GM12878 (cell line): ENCODE results near the gene KCNK7. TPM values are rescaled to one million over a fixed set of nuclear protein-coding genes. Genes with fewer than 3 reads are reported as not detected.

Experiments used
- ATAC-seq: fragments of 200-7000 bp; cut with Tn5 transposase; 3 replicates; pipeline ENCODE4 v1.9.1; 2020; ENCODE audit warnings: mild to moderate bottlenecking, moderate library complexity
- BruUV-seq: library from RNA; stranded (reverse); fragments of 400-500 nt; replicated peaks from 2 replicates; lab custom pipeline; 2021; lab: Mats Ljungman, UMichigan
- CTCF ChIA-PET: fragments of 300-600 bp; sonication (Branson Sonifier 250); formaldehyde crosslinking; extraction: SDS; loops from one replicate; lab custom pipeline; 2021; ENCODE audit warnings: inconsistent platforms; lab: Yijun Ruan, JAX
- POLR2A ChIA-PET: fragments of 350-600 bp; formaldehyde crosslinking; extraction: SDS; loops from one replicate; lab custom pipeline; 2021; ENCODE audit warnings: inconsistent platforms; lab: Charles Lee
- RAD21 ChIA-PET: fragments of 300-600 bp; sonication (Branson Sonifier 250); formaldehyde crosslinking; loops from one replicate; lab custom pipeline; 2023; ENCODE audit warnings: antibody characterized with exemption; ENCODE audit not compliant: unreplicated experiment; lab: Charles Lee
- SMC1A ChIA-PET: fragments of 300-600 bp; sonication (Branson Sonifier 250); formaldehyde crosslinking; loops from one replicate; lab custom pipeline; 2023; ENCODE audit not compliant: unreplicated experiment, uncharacterized antibody; lab: Charles Lee
- DNase-seq: peaks from one replicate; pipeline ENCODE4 v3.0.0-alpha.2; 2011; ENCODE audit warnings: low read depth, low spot score
- FAIRE-seq: peaks from 3 replicates; lab custom pipeline; 2011; peaks lifted over from hg19 to GRCh38; lab: Jason Lieb, UNC
- H2AFZ ChIP-seq: 2 replicates; pipeline ENCODE4 v1.6.0; 2011; ENCODE audit warnings: low read depth, low read length, control low read depth; ENCODE audit not compliant: control insufficient read depth
- H3K27ac ChIP-seq: 2 replicates; pipeline ENCODE4 v1.5.1; 2011; ENCODE audit warnings: control low read depth; ENCODE audit not compliant: control insufficient read depth, insufficient read depth
- H3K27me3 ChIP-seq, 2 experiments: replicated peaks in 1 of 2; 2 replicates each; pipeline versions ENCODE4 v1.6.0 to v1.6.1; 2011; ENCODE audit warnings: low read length in 1 of 2; ENCODE audit not compliant: control insufficient read depth in 2 of 2, insufficient read depth in 2 of 2
- H3K36me3 ChIP-seq, 2 experiments: 2 replicates each; pipeline ENCODE4 v1.5.1; 2011; ENCODE audit warnings: low read length in 1 of 2; ENCODE audit not compliant: control insufficient read depth in 2 of 2, insufficient read depth in 2 of 2
- H3K4me1 ChIP-seq: 2 replicates; pipeline ENCODE4 v1.6.1; 2011; ENCODE audit warnings: mild to moderate bottlenecking, low read length, moderate library complexity, mixed read lengths; ENCODE audit not compliant: control insufficient read depth, insufficient read depth
- H3K4me2 ChIP-seq: 2 replicates; pipeline ENCODE4 v1.6.0; 2011; ENCODE audit warnings: control low read depth; ENCODE audit not compliant: control insufficient read depth, insufficient read depth
- H3K4me3 ChIP-seq: fragments of 200-600 bp; sonication (generic); 2 replicates; pipeline ENCODE4 v1.5.1; 2016
- H3K79me2 ChIP-seq: 2 replicates; pipeline ENCODE4 v1.6.0; 2011; ENCODE audit warnings: low read length; ENCODE audit not compliant: control insufficient read depth, insufficient read depth
- H3K9ac ChIP-seq: 2 replicates; pipeline ENCODE4 v1.8.0; 2011; ENCODE audit warnings: low read length, control low read depth, mixed read lengths; ENCODE audit not compliant: control insufficient read depth, insufficient read depth
- H3K9me3 ChIP-seq: replicated peaks from 3 replicates; pipeline ENCODE4 v1.5.1; 2011; ENCODE audit warnings: mild to moderate bottlenecking, low read length; ENCODE audit not compliant: control insufficient read depth, insufficient read depth
- H4K20me1 ChIP-seq: 2 replicates; pipeline ENCODE4 v1.6.0; 2011; ENCODE audit not compliant: control insufficient read depth, insufficient read depth
- BCL11A ChIP-seq: IDR thresholded peaks from 2 replicates; pipeline ENCODE4 v1.6.1; 2011; ENCODE audit warnings: low read depth, low read length
- BCL3 ChIP-seq: IDR thresholded peaks from 2 replicates; pipeline ENCODE4 v1.6.1; 2011; ENCODE audit warnings: borderline replicate concordance, low read depth, mild to moderate bottlenecking, moderate library complexity, low read length; ENCODE audit not compliant: insufficient read depth, poor library complexity, severe bottlenecking
- CBFB ChIP-seq: IDR thresholded peaks from 2 replicates; pipeline ENCODE4 v1.6.1; 2016; ENCODE audit warnings: antibody characterized with exemption, low read depth
- E4F1 ChIP-seq: fragments of 450-650 bp; IDR thresholded peaks from 2 replicates; pipeline ENCODE4 v1.6.1; 2018; ENCODE audit warnings: borderline replicate concordance, mild to moderate bottlenecking; ENCODE audit not compliant: partially characterized antibody
- HDAC2 ChIP-seq: fragments of 200-600 bp; sonication (generic); IDR thresholded peaks from 2 replicates; pipeline ENCODE4 v1.6.1; 2017
- HDAC6 ChIP-seq: fragments of 200-600 bp; sonication (generic); IDR thresholded peaks from one replicate; pipeline ENCODE4 v1.8.0; 2017; ENCODE audit warnings: antibody characterized with exemption; ENCODE audit not compliant: unreplicated experiment
- JUNB ChIP-seq: IDR thresholded peaks from 2 replicates; pipeline ENCODE4 v1.6.1; 2016; ENCODE audit warnings: antibody characterized with exemption, mild to moderate bottlenecking
- LARP7 ChIP-seq: fragments of 450-650 bp; IDR thresholded peaks from 2 replicates; pipeline ENCODE4 v1.6.1; 2017; ENCODE audit warnings: mild to moderate bottlenecking
- MTA2 ChIP-seq: fragments of 450-650 bp; IDR thresholded peaks from 2 replicates; pipeline ENCODE4 v1.6.1; 2016; ENCODE audit warnings: low read depth, mild to moderate bottlenecking, moderate library complexity
- NFIC ChIP-seq: IDR thresholded peaks from 2 replicates; pipeline ENCODE4 v1.6.1; 2012; ENCODE audit warnings: low read depth, mild to moderate bottlenecking, inconsistent platforms, low read length, moderate library complexity
- NR2C2 ChIP-seq: IDR thresholded peaks from 2 replicates; pipeline ENCODE4 v1.6.1; 2011; ENCODE audit warnings: borderline replicate concordance, low read depth; ENCODE audit not compliant: control insufficient read depth, insufficient read length
- TCF3 ChIP-seq: IDR thresholded peaks from 2 replicates; pipeline ENCODE4 v1.6.1; 2012; ENCODE audit warnings: low read depth, mild to moderate bottlenecking, low read length, borderline replicate concordance; ENCODE audit not compliant: insufficient read depth
- WGBS: methylation state at CpG from one replicate; pipeline ENCODE4 v1.1.6; 2016; ENCODE audit warnings: low lambda C conversion rate; ENCODE audit not compliant: insufficient replicate concordance, insufficient coverage; ENCODE audit errors: missing lambda C conversion rate; 5-methylcytosine and 5-hydroxymethylcytosine counted together
- in situ Hi-C: fragments of 300-500 bp; cut with MboI; formaldehyde crosslinking; loops from 9 replicates; pipeline ENCODE4 v1.14.3; 2018; ENCODE audit warnings: mixed read lengths
- intact Hi-C: fragments of 100-400 bp; cut with micrococcal nuclease; formaldehyde crosslinking; loops from one replicate; pipeline ENCODE4 v1.14.2; 2022; ENCODE audit not compliant: unreplicated experiment
- polyA plus RNA-seq, 11 experiments: library from polyadenylated mRNA; depleted of rRNA in 4 of 11; unstranded in 6 of 11; stranded (reverse) in 5 of 11; fragments of >200 nt; fragmentation: Nextera tagmentation in 4 of 11; fragmentation: Illumina TruSeq in 1 of 11; extraction: Ambion mirVana in 4 of 11; extraction: Trizol in 1 of 11; gene quantifications; 1 replicate in 1 of 11; 2 replicates in 10 of 11; pipeline versions ENCODE4 v1.2.1 to v1.2.3, GENCODE V29; 2011 to 2016; ENCODE audit warnings: inconsistent platforms in 2 of 11, missing spikeins in 2 of 11, low read depth in 1 of 11
- total RNA-seq, 4 experiments: library from RNA; depleted of rRNA in 3 of 4; stranded (reverse); fragments of >200 nt in 3 of 4; fragmentation: Illumina TruSeq in 1 of 4; extraction: Trizol in 1 of 4; gene quantifications; 2 replicates each; pipeline versions ENCODE4 v1.2.1 to v1.2.3, GENCODE V29; 2013 to 2021

The KCNK7 gene
- total and polyA plus RNA-seq, 10 of the 15 experiments (the other 5 are each of a cell fraction or from before 2014, with no cell fraction given), result 0.11 to 0.54 (median 0.23) TPM; not detected in 7

GRCh38 chr11:65576867-65577755 is 18.5 kb downstream of the KCNK7 start:
- ChIA-PET POLR2A (interaction anchor here (0.7 to 4.9 kb wide), 7 partner anchors 11 to 61 kb away, joined by 4 to 129 read pairs (median 5); partner anchors contain the start of genes MAP3K11, PCNX3 and SIPA1), CTCF (interaction anchor here (0.6 to 5.7 kb wide), 10 partner anchors 11 to 136 kb away, joined by 3 to 130 read pairs (median 4); partner anchors contain the start of genes KCNK7 and PCNX3), SMC1A (interaction anchor here (0.7 to 4.2 kb wide), 4 partner anchors 11 to 36 kb away, joined by 3 to 93 read pairs (median 7); no protein-coding TSS in a partner anchor), RAD21 (interaction anchor here (0.6 to 4.0 kb wide), 7 partner anchors 11 to 75 kb away, joined by 3 to 132 read pairs (median 6); partner anchors contain the start of genes KCNK7 and PCNX3)
- H3K36me3 ChIP-seq, result peaks cover 5 to 15% of the 10 kb centered on the region in 2 experiments; a peak in 3 of 4 replicates
- no peaks in the 10 kb centered on the region for H3K9me3 ChIP-seq
- WGBS, result 4% methylated on average over 18 of the region's 18 CpGs
- in situ Hi-C loops (no loop called here), intact Hi-C loops (no loop called here)
- no peak overlapping the region; the same call in 1 of the 2 replicates for H2AFZ ChIP-seq
- H4K20me1 ChIP-seq, result no peaks in the 10 kb centered on the region; the same call in 1 of the 2 replicates
- no TSS peak for BruUV-seq
- DNase-seq (no peak), ATAC-seq (peak; percentile 8), FAIRE-seq (no peak)
- H3K4me1 ChIP-seq, result peaks cover 23% of the 10 kb centered on the region
- H3K4me3 ChIP-seq, result peak overlapping the region; percentile 97
- H3K27ac ChIP-seq, result peak overlapping the region; percentile 96
- peak overlapping the region; percentile 88 for H3K9ac ChIP-seq
- H3K27me3 ChIP-seq, result no peaks in the 10 kb centered on the region
- H3K79me2 ChIP-seq, result peaks cover 58% of the 10 kb centered on the region
- peak overlapping the region; percentile 100 for H3K4me2 ChIP-seq
- TF ChIP-seq MTA2, result 0 out of 2 replicates have a peak, but pooled peaks have one; percentile 12
- TF ChIP-seq HDAC2, result no peak
- TF ChIP-seq CBFB, result 0 out of 2 replicates have a peak, but pooled peaks have one; percentile 18
- TF ChIP-seq LARP7, result no peak
- TF ChIP-seq NFIC, result no peak
- peak; percentile 31 for TF ChIP-seq BCL3
- TF ChIP-seq HDAC6, result no peak
- TF ChIP-seq TCF3, result no peak
- TF ChIP-seq BCL11A, result no peak
- TF ChIP-seq NR2C2, result no peak
- TF ChIP-seq JUNB, result no peak
- TF ChIP-seq E4F1, result no peak
